GM23338 (cell line): Measurements from ENCODE around the gene BRF1. TPM values are rescaled to one million over a fixed set of nuclear protein-coding genes. Genes with fewer than 3 reads are reported as not detected.

ENCODE experiments used
- ATAC-seq: fragments of 200-7000 bp; cut with Tn5 transposase; 3 replicates; pipeline ENCODE4 v1.9.1; 2020
- DNase-seq: peaks from one replicate; pipeline ENCODE4 v3.0.0-alpha.2; 2015; ENCODE audit warnings: low spot score
- H2AFZ ChIP-seq: fragments of 200-600 bp; sonication (generic); 2 replicates; pipeline ENCODE4 v1.8.0; 2016; ENCODE audit warnings: antibody characterized with exemption, mild to moderate bottlenecking, moderate library complexity
- H3F3A ChIP-seq: fragments of 200-600 bp; sonication (generic); replicated peaks from 2 replicates; pipeline ENCODE4 v1.8.0; 2017; ENCODE audit warnings: antibody characterized with exemption, mixed run types, low read depth
- H3K27ac ChIP-seq: fragments of 200-600 bp; sonication (generic); 2 replicates; pipeline ENCODE4 v1.6.1; 2016; ENCODE audit warnings: low read depth
- H3K27me3 ChIP-seq: fragments of 200-600 bp; sonication (generic); 2 replicates; pipeline ENCODE4 v1.8.0; 2016; ENCODE audit warnings: mild to moderate bottlenecking, mixed run types, moderate library complexity; ENCODE audit not compliant: insufficient read depth
- H3K36me3 ChIP-seq: fragments of 200-600 bp; sonication (generic); 2 replicates; pipeline ENCODE4 v1.8.0; 2016; ENCODE audit warnings: mild to moderate bottlenecking; ENCODE audit not compliant: insufficient read depth
- H3K4me1 ChIP-seq: fragments of 200-600 bp; sonication (generic); 2 replicates; pipeline ENCODE4 v1.8.0; 2016; ENCODE audit warnings: mild to moderate bottlenecking, moderate library complexity; ENCODE audit not compliant: insufficient read depth
- H3K4me2 ChIP-seq: fragments of 200-600 bp; sonication (generic); 2 replicates; pipeline ENCODE4 v1.7.1; 2017; ENCODE audit warnings: mixed run types
- H3K4me3 ChIP-seq: fragments of 200-600 bp; sonication (generic); 2 replicates; pipeline ENCODE4 v1.6.1; 2016; ENCODE audit warnings: mixed run types
- H3K79me2 ChIP-seq: fragments of 200-600 bp; sonication (generic); replicated peaks from 2 replicates; pipeline ENCODE4 v1.8.0; 2017; ENCODE audit warnings: mild to moderate bottlenecking; ENCODE audit not compliant: insufficient read depth
- H3K9me2 ChIP-seq: fragments of 200-600 bp; sonication (generic); 2 replicates; pipeline ENCODE4 v1.8.0; 2017; ENCODE audit not compliant: insufficient read depth
- H4K20me1 ChIP-seq: fragments of 200-600 bp; sonication (generic); replicated peaks from 2 replicates; pipeline ENCODE4 v1.8.0; 2017; ENCODE audit warnings: mild to moderate bottlenecking; ENCODE audit not compliant: insufficient read depth
- H3K27ac Mint-ChIP-seq: 2 replicates; pipeline ENCODE4 v1.8.0; 2020; ENCODE audit warnings: inconsistent platforms, mild to moderate bottlenecking, moderate library complexity, mixed read lengths
- H3K27me3 Mint-ChIP-seq: 3 replicates; pipeline ENCODE4 v1.8.0; 2022; ENCODE audit warnings: low read depth, mild to moderate bottlenecking, moderate library complexity, mixed read lengths, inconsistent platforms; ENCODE audit not compliant: insufficient read depth, poor library complexity
- H3K36me3 Mint-ChIP-seq: 3 replicates; pipeline ENCODE4 v1.8.0; 2021; ENCODE audit warnings: low read depth, mild to moderate bottlenecking, inconsistent platforms, moderate library complexity, mixed read lengths
- H3K4me1 Mint-ChIP-seq: 3 replicates; pipeline ENCODE4 v1.8.0; 2020; ENCODE audit warnings: mild to moderate bottlenecking, inconsistent platforms, mixed read lengths
- H3K4me3 Mint-ChIP-seq: 3 replicates; pipeline ENCODE4 v1.8.0; 2021; ENCODE audit warnings: moderate library complexity, mild to moderate bottlenecking, inconsistent platforms, mixed read lengths
- H3K9me3 Mint-ChIP-seq: 3 replicates; pipeline ENCODE4 v1.8.0; 2020; ENCODE audit warnings: moderate library complexity, mild to moderate bottlenecking, inconsistent platforms, mixed read lengths
- CREB1 ChIP-seq: fragments of 250-450 bp; sonication (Bioruptor Pico); IDR thresholded peaks from 2 replicates; pipeline ENCODE4 v1.5.0; 2020; ENCODE audit warnings: low read depth, mild to moderate bottlenecking, moderate library complexity
- EZH2phosphoT487 ChIP-seq: fragments of 200-600 bp; sonication (generic); IDR thresholded peaks from one replicate; pipeline ENCODE4 v1.8.1; 2018; ENCODE audit warnings: antibody characterized with exemption; ENCODE audit not compliant: unreplicated experiment
- NANOG ChIP-seq: IDR thresholded peaks from 2 replicates; pipeline ENCODE4 v1.6.1; 2016; ENCODE audit warnings: antibody characterized with exemption, borderline replicate concordance
- POLR2AphosphoS5 ChIP-seq: IDR thresholded peaks from 2 replicates; pipeline ENCODE4 v1.6.1; 2016; ENCODE audit warnings: antibody characterized with exemption, low read depth
- ZNF114 ChIP-seq: fragments of 250-450 bp; sonication (Bioruptor Pico); IDR thresholded peaks from 2 replicates; pipeline ENCODE4 v1.5.0; 2020; ENCODE audit warnings: mild to moderate bottlenecking, moderate library complexity
- ZNF331 ChIP-seq: fragments of 250-450 bp; sonication (Bioruptor Pico); IDR thresholded peaks from 2 replicates; pipeline ENCODE4 v1.5.0; 2020; ENCODE audit warnings: low read depth, mild to moderate bottlenecking, moderate library complexity
- polyA plus RNA-seq: library from polyadenylated mRNA; unstranded; fragments of >200 nt; fragmentation: Nextera tagmentation; extraction: Ambion mirVana; gene quantifications from 2 replicates; pipeline ENCODE4 v1.2.1, GENCODE V29; 2016
- total RNA-seq: library from RNA; depleted of rRNA; stranded (reverse); fragments of >200 nt; shearing (Covaris generic); gene quantifications from 2 replicates; pipeline ENCODE4 v1.2.3, GENCODE V29; 2014
- TF ChIP-seq, protein P1 (sequence below): IDR thresholded peaks from one replicate; pipeline ENCODE4 v1.6.1; 2018; ENCODE audit warnings: antibody characterized with exemption; ENCODE audit not compliant: unreplicated experiment
- TF ChIP-seq, protein P2 (sequence below): IDR thresholded peaks from 2 replicates; pipeline ENCODE4 v1.6.1; 2016; ENCODE audit warnings: antibody characterized with exemption
- TF ChIP-seq, protein P3 (sequence below), 2 experiments: fragments of 200-600 bp in 1 of 2; sonication (generic) in 1 of 2; conservative IDR thresholded peaks; 2 replicates each; pipeline versions ENCODE4 v1.5.1 to v1.6.1; 2016 to 2017; ENCODE audit warnings: antibody characterized with exemption in 2 of 2, low read depth in 2 of 2, mild to moderate bottlenecking in 2 of 2, moderate library complexity in 1 of 2

Gene BRF1
- total and polyA plus RNA-seq, 2 experiments from 2014 or later = 8.6 to 29.9 TPM

DNA sequence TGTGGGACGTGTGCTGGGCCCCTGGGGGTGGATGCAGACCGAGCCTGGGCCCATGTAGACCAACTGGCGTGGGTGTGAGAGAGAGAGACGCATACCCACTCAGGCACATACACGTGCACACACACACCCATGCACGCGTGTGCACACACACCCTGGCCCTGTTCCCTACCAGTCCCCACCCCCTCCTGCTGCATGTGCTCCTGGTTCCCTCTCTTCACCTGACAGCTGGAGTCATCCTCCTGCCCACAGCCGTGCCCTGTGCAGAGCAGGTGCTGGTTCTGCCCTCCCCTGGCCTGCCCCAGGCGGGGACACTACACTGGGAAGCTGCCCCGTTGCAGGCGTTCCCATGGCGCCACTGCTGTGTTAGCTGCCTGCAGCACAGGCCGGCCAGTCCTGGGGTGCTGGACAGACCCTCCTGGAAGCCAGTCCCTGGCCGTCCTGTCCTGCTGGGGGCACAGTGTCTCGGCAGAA, 32.3 kb upstream of the BRF1 start (continued):
- TF ChIP-seq, protein P1, sequence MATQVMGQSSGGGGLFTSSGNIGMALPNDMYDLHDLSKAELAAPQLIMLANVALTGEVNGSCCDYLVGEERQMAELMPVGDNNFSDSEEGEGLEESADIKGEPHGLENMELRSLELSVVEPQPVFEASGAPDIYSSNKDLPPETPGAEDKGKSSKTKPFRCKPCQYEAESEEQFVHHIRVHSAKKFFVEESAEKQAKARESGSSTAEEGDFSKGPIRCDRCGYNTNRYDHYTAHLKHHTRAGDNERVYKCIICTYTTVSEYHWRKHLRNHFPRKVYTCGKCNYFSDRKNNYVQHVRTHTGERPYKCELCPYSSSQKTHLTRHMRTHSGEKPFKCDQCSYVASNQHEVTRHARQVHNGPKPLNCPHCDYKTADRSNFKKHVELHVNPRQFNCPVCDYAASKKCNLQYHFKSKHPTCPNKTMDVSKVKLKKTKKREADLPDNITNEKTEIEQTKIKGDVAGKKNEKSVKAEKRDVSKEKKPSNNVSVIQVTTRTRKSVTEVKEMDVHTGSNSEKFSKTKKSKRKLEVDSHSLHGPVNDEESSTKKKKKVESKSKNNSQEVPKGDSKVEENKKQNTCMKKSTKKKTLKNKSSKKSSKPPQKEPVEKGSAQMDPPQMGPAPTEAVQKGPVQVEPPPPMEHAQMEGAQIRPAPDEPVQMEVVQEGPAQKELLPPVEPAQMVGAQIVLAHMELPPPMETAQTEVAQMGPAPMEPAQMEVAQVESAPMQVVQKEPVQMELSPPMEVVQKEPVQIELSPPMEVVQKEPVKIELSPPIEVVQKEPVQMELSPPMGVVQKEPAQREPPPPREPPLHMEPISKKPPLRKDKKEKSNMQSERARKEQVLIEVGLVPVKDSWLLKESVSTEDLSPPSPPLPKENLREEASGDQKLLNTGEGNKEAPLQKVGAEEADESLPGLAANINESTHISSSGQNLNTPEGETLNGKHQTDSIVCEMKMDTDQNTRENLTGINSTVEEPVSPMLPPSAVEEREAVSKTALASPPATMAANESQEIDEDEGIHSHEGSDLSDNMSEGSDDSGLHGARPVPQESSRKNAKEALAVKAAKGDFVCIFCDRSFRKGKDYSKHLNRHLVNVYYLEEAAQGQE = no peak
- no peak for TF ChIP-seq POLR2AphosphoS5
- TF ChIP-seq ZNF114 (CRISPR knock-in tag) = no peak
- TF ChIP-seq CREB1 (CRISPR knock-in tag) = no peak
- TF ChIP-seq, protein P2, sequence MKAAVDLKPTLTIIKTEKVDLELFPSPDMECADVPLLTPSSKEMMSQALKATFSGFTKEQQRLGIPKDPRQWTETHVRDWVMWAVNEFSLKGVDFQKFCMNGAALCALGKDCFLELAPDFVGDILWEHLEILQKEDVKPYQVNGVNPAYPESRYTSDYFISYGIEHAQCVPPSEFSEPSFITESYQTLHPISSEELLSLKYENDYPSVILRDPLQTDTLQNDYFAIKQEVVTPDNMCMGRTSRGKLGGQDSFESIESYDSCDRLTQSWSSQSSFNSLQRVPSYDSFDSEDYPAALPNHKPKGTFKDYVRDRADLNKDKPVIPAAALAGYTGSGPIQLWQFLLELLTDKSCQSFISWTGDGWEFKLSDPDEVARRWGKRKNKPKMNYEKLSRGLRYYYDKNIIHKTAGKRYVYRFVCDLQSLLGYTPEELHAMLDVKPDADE = no peak
- no peak for TF ChIP-seq ZNF331 (CRISPR knock-in tag)
- TF ChIP-seq EZH2phosphoT487 = no peak

DNA sequence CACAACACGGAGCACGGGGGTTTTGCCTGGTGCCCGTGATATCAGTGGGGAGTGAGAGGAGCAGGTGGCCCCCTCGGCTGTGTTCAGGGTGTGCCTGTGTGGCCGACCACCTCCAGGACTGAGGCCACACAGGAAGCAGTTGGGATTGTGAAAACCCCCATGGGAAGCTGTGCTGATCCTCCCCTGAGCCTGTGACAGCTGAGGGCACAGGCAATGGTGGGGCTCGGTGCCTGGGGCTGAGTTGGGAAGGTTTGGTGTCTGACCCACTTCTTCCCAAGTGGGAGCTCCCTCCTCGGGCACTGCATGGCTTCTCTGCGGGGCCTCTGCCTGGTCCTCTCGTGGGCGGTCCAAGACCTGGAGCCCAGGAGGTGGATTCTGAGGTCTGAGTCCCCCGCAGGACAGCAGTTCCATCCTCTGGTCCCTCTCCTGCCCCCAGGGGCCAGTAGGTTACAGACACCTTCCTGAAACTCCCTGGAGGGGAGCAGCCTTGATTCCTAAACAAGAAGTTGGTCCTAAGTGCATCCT, 31.6 kb upstream of the BRF1 start:
- DNase-seq = no peak
- H3K9me3 Mint-ChIP-seq = peaks cover 3% of the 10 kb centered on the region
- ATAC-seq = no peak; the same call in 2 of the 3 replicates
- Histone ChIP-seq H3K4me2 (no peak overlapping the region), H3K27ac (no peak overlapping the region), H3K9me2 (no peaks in the 10 kb centered on the region), H2AFZ (no peak overlapping the region), H3K79me2 (peaks cover 68% of the 10 kb centered on the region), H3F3A (no peaks in the 10 kb centered on the region), H4K20me1 (peaks cover 25% of the 10 kb centered on the region), H3K4me1 (peaks cover 21% of the 10 kb centered on the region), H3K4me3 (no peak overlapping the region), H3K36me3 (no peaks in the 10 kb centered on the region), H3K27me3 (no peaks in the 10 kb centered on the region)
- TF ChIP-seq ZNF331 (CRISPR knock-in tag) = no peak
- TF ChIP-seq, protein P3, sequence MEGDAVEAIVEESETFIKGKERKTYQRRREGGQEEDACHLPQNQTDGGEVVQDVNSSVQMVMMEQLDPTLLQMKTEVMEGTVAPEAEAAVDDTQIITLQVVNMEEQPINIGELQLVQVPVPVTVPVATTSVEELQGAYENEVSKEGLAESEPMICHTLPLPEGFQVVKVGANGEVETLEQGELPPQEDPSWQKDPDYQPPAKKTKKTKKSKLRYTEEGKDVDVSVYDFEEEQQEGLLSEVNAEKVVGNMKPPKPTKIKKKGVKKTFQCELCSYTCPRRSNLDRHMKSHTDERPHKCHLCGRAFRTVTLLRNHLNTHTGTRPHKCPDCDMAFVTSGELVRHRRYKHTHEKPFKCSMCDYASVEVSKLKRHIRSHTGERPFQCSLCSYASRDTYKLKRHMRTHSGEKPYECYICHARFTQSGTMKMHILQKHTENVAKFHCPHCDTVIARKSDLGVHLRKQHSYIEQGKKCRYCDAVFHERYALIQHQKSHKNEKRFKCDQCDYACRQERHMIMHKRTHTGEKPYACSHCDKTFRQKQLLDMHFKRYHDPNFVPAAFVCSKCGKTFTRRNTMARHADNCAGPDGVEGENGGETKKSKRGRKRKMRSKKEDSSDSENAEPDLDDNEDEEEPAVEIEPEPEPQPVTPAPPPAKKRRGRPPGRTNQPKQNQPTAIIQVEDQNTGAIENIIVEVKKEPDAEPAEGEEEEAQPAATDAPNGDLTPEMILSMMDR (conservative IDR thresholded peaks at IDR 0.05; ENCODE audit: low read depth in 2 of 2) = no peak
- TF ChIP-seq NANOG = no peak
- TF ChIP-seq ZNF114 (CRISPR knock-in tag) = no peak
- TF ChIP-seq CREB1 (CRISPR knock-in tag) = no peak
- 0 out of 2 replicates have a peak overlapping the region, but pooled peaks have one; percentile 48 for H3K27ac Mint-ChIP-seq
- H3K36me3 Mint-ChIP-seq = peaks cover 10% of the 10 kb centered on the region; the same call in 1 of the 3 replicates
- H3K4me1 Mint-ChIP-seq = peaks cover 38% of the 10 kb centered on the region
- H3K27me3 Mint-ChIP-seq = peaks cover 12% of the 10 kb centered on the region
- H3K4me3 Mint-ChIP-seq = no peak overlapping the region
